ENCODE measurements around the gene ARHGAP30.

Gene ARHGAP30

DNA sequence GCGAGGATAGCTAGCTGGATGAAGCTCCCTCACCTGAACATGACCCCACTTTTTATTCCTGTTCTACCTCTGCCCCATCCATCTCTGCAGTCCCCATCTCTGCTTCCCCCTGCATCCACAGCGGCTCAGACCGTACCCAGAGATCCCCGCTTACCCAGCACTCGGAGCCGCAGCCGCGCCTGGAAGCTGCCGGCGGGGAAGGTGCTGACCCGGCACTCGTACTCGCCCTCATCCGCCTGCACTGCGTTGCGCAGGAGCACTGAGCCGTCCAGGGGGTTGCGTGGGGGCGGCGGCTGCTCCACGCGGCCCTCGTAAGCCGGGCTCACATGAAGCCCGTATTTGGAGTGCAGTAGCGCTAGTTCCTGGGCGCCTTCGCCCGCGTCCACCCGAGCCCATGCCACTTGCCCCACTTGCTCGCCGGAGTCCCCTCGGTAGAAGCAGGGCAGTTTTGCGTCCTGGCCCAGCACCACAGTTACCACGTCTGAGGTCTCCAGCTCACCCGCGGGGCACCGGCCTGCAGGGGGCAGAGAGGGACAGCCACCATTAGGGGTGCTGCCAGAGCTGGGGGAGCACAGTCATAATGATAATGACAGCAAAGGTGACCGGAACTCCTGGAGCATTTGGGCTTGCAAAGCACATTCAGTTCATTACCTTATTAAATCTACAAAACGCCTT lies 9.9 kb upstream of the ARHGAP30 start:
- H3K79me2 ChIP-seq (ENCODE audit: control insufficient read depth, low read length): no peaks in the 10 kb centered on the region
- H3K4me2 ChIP-seq (ENCODE audit: low read length): no peak overlapping the region
- H3K9me3 ChIP-seq (ENCODE audit: control insufficient read depth, insufficient read depth, low read length): no peaks in the 10 kb centered on the region
- TF ChIP-seq, protein P1, sequence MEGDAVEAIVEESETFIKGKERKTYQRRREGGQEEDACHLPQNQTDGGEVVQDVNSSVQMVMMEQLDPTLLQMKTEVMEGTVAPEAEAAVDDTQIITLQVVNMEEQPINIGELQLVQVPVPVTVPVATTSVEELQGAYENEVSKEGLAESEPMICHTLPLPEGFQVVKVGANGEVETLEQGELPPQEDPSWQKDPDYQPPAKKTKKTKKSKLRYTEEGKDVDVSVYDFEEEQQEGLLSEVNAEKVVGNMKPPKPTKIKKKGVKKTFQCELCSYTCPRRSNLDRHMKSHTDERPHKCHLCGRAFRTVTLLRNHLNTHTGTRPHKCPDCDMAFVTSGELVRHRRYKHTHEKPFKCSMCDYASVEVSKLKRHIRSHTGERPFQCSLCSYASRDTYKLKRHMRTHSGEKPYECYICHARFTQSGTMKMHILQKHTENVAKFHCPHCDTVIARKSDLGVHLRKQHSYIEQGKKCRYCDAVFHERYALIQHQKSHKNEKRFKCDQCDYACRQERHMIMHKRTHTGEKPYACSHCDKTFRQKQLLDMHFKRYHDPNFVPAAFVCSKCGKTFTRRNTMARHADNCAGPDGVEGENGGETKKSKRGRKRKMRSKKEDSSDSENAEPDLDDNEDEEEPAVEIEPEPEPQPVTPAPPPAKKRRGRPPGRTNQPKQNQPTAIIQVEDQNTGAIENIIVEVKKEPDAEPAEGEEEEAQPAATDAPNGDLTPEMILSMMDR (IDR thresholded peaks at IDR 0.05; ENCODE audit: low read depth, low read length, poor library complexity, severe bottlenecking): peak; percentile 36
- no peak for TF ChIP-seq EZH2phosphoT487 (IDR thresholded peaks at IDR 0.05; ENCODE audit: borderline replicate concordance, low read length)
- no peaks in the 10 kb centered on the region for H4K20me1 ChIP-seq (ENCODE audit: control insufficient read depth, insufficient read depth, low read depth, low read length)
- H3K9me2 ChIP-seq (replicated peaks; ENCODE audit: control insufficient read depth, low read length): no peaks in the 10 kb centered on the region
- no peaks in the 10 kb centered on the region for H3K4me1 ChIP-seq (ENCODE audit: control insufficient read depth, low read length)
- H3K36me3 ChIP-seq (ENCODE audit: control insufficient read depth, low read length): no peaks in the 10 kb centered on the region
- H3K27ac ChIP-seq (ENCODE audit: low read depth, low read length): no peak overlapping the region
- H3F3A ChIP-seq (ENCODE audit: control insufficient read depth, insufficient read depth): no peaks in the 10 kb centered on the region
- H3K4me3 ChIP-seq (ENCODE audit: low read length): no peak overlapping the region
- no peaks in the 10 kb centered on the region; the same call in 1 of the 2 replicates for H3K27me3 ChIP-seq (ENCODE audit: control insufficient read depth, low read length)

DNA sequence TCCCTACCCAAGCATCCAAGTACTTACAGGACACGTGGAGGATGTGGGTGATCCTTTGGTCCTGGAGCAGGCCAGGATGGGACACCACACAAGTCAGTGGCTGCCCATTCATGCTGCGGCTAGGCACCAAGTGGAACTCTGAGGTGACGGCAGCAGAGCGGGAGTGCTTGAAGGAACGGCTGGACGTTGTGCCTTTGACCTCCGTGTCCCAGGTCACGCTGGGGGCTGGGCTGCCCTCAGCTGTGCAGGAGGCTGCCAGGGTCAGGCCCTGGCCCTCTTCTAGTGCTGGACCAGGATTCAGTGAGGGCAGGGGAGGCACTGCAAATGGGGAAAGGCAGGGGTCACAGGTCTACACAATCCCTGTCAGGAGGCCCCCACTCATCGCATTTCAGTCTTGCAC lies 7.7 kb upstream of the ARHGAP30 start:
- Histone ChIP-seq H3K9me2 (replicated peaks; ENCODE audit: control insufficient read depth, low read length) (no peaks in the 10 kb centered on the region), H3K4me1 (ENCODE audit: control insufficient read depth, low read length) (no peaks in the 10 kb centered on the region), H3K79me2 (ENCODE audit: control insufficient read depth, low read length) (no peaks in the 10 kb centered on the region), H3K27ac (ENCODE audit: low read depth, low read length) (no peak overlapping the region), H3K9me3 (ENCODE audit: control insufficient read depth, insufficient read depth, low read length) (no peaks in the 10 kb centered on the region), H4K20me1 (ENCODE audit: control insufficient read depth, insufficient read depth, low read depth, low read length) (no peaks in the 10 kb centered on the region), H3K4me3 (ENCODE audit: low read length) (no peak overlapping the region), H3K36me3 (ENCODE audit: control insufficient read depth, low read length) (no peaks in the 10 kb centered on the region), H3F3A (ENCODE audit: control insufficient read depth, insufficient read depth) (no peaks in the 10 kb centered on the region), H3K4me2 (ENCODE audit: low read length) (no peak overlapping the region), H3K27me3 (ENCODE audit: control insufficient read depth, low read length) (no peaks in the 10 kb centered on the region; the same call in 1 of the 2 replicates)
- no peak for TF ChIP-seq EZH2phosphoT487 (IDR thresholded peaks at IDR 0.05; ENCODE audit: borderline replicate concordance, low read length)
- TF ChIP-seq, protein P1 (IDR thresholded peaks at IDR 0.05; ENCODE audit: low read depth, low read length, poor library complexity, severe bottlenecking): no peak

DNA sequence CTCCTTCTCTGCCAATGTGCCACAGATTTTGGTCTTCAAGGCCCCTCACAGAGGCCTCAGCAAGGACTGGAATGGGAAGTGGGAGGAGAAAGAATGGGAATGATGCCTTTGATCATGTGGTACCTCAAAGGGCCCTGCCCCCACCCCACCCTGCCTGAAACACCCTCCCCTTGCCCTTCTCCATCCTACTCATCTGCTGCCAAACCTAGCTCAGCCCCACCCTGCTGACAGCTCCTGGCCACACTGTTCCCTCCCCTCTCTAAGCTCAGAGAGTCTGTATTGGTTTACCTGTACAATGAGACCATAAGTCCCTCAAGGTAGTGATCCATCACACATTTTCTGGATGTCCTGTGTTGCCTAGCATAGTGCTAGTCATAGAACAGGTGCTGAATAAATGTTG lies 6.7 kb upstream of the ARHGAP30 start:
- no peak for TF ChIP-seq EZH2phosphoT487 (IDR thresholded peaks at IDR 0.05; ENCODE audit: borderline replicate concordance, low read length)
- TF ChIP-seq, protein P1 (IDR thresholded peaks at IDR 0.05; ENCODE audit: low read depth, low read length, poor library complexity, severe bottlenecking): no peak
- Histone ChIP-seq H3K27ac (ENCODE audit: low read depth, low read length) (no peak overlapping the region), H3K9me3 (ENCODE audit: control insufficient read depth, insufficient read depth, low read length) (no peaks in the 10 kb centered on the region), H3F3A (ENCODE audit: control insufficient read depth, insufficient read depth) (no peaks in the 10 kb centered on the region), H3K36me3 (ENCODE audit: control insufficient read depth, low read length) (no peaks in the 10 kb centered on the region), H4K20me1 (ENCODE audit: control insufficient read depth, insufficient read depth, low read depth, low read length) (no peaks in the 10 kb centered on the region), H3K4me2 (ENCODE audit: low read length) (no peak overlapping the region), H3K4me3 (ENCODE audit: low read length) (no peak overlapping the region), H3K9me2 (replicated peaks; ENCODE audit: control insufficient read depth, low read length) (no peaks in the 10 kb centered on the region), H3K27me3 (ENCODE audit: control insufficient read depth, low read length) (no peaks in the 10 kb centered on the region; the same call in 1 of the 2 replicates), H3K79me2 (ENCODE audit: control insufficient read depth, low read length) (no peaks in the 10 kb centered on the region), H3K4me1 (ENCODE audit: control insufficient read depth, low read length) (peaks cover 3% of the 10 kb centered on the region; the same call in 1 of the 2 replicates)

Data from DOHH2 (cell line).